BJ (cell line): ENCODE results near the gene TRIM17. TPM values are rescaled to one million over a fixed set of nuclear protein-coding genes. Genes with fewer than 3 reads are reported as not detected.

Experiments used
- CTCF ChIA-PET: fragments of 350-600 bp; formaldehyde crosslinking; extraction: SDS; loops from one replicate; lab custom pipeline; 2021; ENCODE audit warnings: antibody characterized with exemption, inconsistent platforms; lab: Yijun Ruan, JAX
- POLR2A ChIA-PET: fragments of 300-600 bp; sonication (Branson Sonifier 250); formaldehyde crosslinking; extraction: SDS; loops from one replicate; lab custom pipeline; 2021; ENCODE audit warnings: antibody characterized with exemption; lab: Charles Lee
- DNase-seq: peaks from one replicate; pipeline ENCODE4 v3.0.0-alpha.2; 2011; ENCODE audit warnings: low read depth
- H3K27me3 ChIP-seq: 2 replicates; pipeline ENCODE4 v1.6.0; 2011; ENCODE audit warnings: low read length; ENCODE audit not compliant: control insufficient read depth, insufficient read depth
- H3K36me3 ChIP-seq: 2 replicates; pipeline ENCODE4 v1.5.1; 2011; ENCODE audit warnings: low read length; ENCODE audit not compliant: control insufficient read depth, insufficient read depth
- H3K4me3 ChIP-seq: 2 replicates; pipeline ENCODE4 v1.5.1; 2011; ENCODE audit warnings: low read depth, mild to moderate bottlenecking, control low read depth, low read length
- CTCF ChIP-seq: IDR thresholded peaks from 2 replicates; pipeline ENCODE4 v1.5.1; 2011; ENCODE audit warnings: low read depth, mild to moderate bottlenecking, control low read depth, inconsistent platforms, low read length, moderate library complexity; ENCODE audit not compliant: insufficient read depth
- polyA plus RNA-seq: library from polyadenylated mRNA; depleted of rRNA; stranded (reverse); fragments of >200 nt; gene quantifications from 2 replicates; pipeline ENCODE4 v1.2.3, GENCODE V29; 2011

The TRIM17 gene
- polyA plus RNA-seq, 1 experiment: 0.55 TPM

- ChIA-PET CTCF (interaction anchor here (0.6 to 1.4 kb wide), 5 partner anchors 10 to 252 kb away, joined by 3 to 5 read pairs (median 4); no protein-coding TSS in a partner anchor), POLR2A (no interaction called here)
- no peaks in the 10 kb centered on the region for H3K27me3 ChIP-seq
- no peak for DNase-seq
- H3K4me3 ChIP-seq: no peak overlapping the region
- TF ChIP-seq CTCF: no peak
- peaks cover 2% of the 10 kb centered on the region; the same call in 1 of the 2 replicates for H3K36me3 ChIP-seq
Measured at GRCh38 chr1:228424685-228425660, 8.3 kb upstream of the TRIM17 start.

- POLR2A ChIA-PET: no interaction called here
Measured at GRCh38 chr1:228423404-228424053, 6.9 kb upstream of the TRIM17 start.

GRCh38 chr1:228420968-228421826, 4.5 kb upstream of the TRIM17 start:
- H3K27me3 ChIP-seq: no peaks in the 10 kb centered on the region
- POLR2A ChIA-PET: interaction anchor here (0.6 kb wide), 1 partner anchor 15 kb away, joined by 12 read pairs; the partner anchor contains the start of gene TRIM11
- no peak for TF ChIP-seq CTCF
- DNase-seq: no peak
- H3K36me3 ChIP-seq: peaks cover 2% of the 10 kb centered on the region; the same call in 1 of the 2 replicates
- no peak overlapping the region for H3K4me3 ChIP-seq
- CTCF ChIA-PET: interaction anchor here (1.0 to 1.5 kb wide), 2 partner anchors 11 to 14 kb away, joined by 3 to 4 read pairs; no protein-coding TSS in a partner anchor

More at GRCh38 chr1:228423404-228424053, 6.9 kb upstream of the TRIM17 start:
- Histone ChIP-seq H3K36me3 (peaks cover 2% of the 10 kb centered on the region; the same call in 1 of the 2 replicates), H3K27me3 (no peaks in the 10 kb centered on the region), H3K4me3 (no peak overlapping the region)
- CTCF ChIA-PET: interaction anchor here (1.0 to 1.4 kb wide), 2 partner anchors 13 to 30 kb away, joined by 4 to 5 read pairs; no protein-coding TSS in a partner anchor
- no peak for DNase-seq
- no peak for TF ChIP-seq CTCF

- Histone ChIP-seq H3K4me3 (no peak overlapping the region), H3K27me3 (no peaks in the 10 kb centered on the region), H3K36me3 (no peaks in the 10 kb centered on the region; the same call in 1 of the 2 replicates)
- DNase-seq: no peak
- ChIA-PET POLR2A (no interaction called here), CTCF (no interaction called here)
- no peak for TF ChIP-seq CTCF
Measured at GRCh38 chr1:228417483-228418203, 982 bp upstream of the TRIM17 start.
